ENCODE measurements around the gene CSAD.

The CSAD gene

GRCh38 chr12:53208435-53208834 is 27.7 kb upstream of the CSAD start:
- TF ChIP-seq CTCF (IDR thresholded peaks at IDR 0.05): no peak

GRCh38 chr12:53207042-53207441 is 26.3 kb upstream of the CSAD start, which contains the start of gene ITGB7:
TSS of gene ITGB7 (minus strand) at chr12:53207251. CDS start at chr12:53200443, 6,808 bp downstream.
- no peak for TF ChIP-seq CTCF (IDR thresholded peaks at IDR 0.05)

- TF ChIP-seq CTCF (IDR thresholded peaks at IDR 0.05): no peak
Observed at GRCh38 chr12:53205747-53206419, 25.2 kb upstream of the CSAD start.

GRCh38 chr12:53204351-53204750 is 23.6 kb upstream of the CSAD start:
- no peak for TF ChIP-seq CTCF (IDR thresholded peaks at IDR 0.05)

GRCh38 chr12:53201639-53202038 is 20.9 kb upstream of the CSAD start:
- TF ChIP-seq CTCF (IDR thresholded peaks at IDR 0.05): no peak

GRCh38 chr12:53201177-53201541 is 20.4 kb upstream of the CSAD start:
- no peak for TF ChIP-seq CTCF (IDR thresholded peaks at IDR 0.05)

GRCh38 chr12:53200458-53201176 is 19.9 kb upstream of the CSAD start:
- no peak for TF ChIP-seq CTCF (IDR thresholded peaks at IDR 0.05)

All from LNCAP (cell line).